Ramos (cell line): ENCODE data around the gene STRN3.
"Not testable (repeated sequence)": the region's sequence is repeated elsewhere in the genome, so short reads cannot be mapped to it uniquely, and the experiment has no call there.

Experiments used
- in situ Hi-C: fragments of 300-500 bp; cut with MboI; formaldehyde crosslinking; loops from one replicate; pipeline ENCODE4 v1.14.3; 2022; ENCODE audit warnings: low sequenced_read_pairs; ENCODE audit not compliant: unreplicated experiment

STRN3 gene

DNA sequence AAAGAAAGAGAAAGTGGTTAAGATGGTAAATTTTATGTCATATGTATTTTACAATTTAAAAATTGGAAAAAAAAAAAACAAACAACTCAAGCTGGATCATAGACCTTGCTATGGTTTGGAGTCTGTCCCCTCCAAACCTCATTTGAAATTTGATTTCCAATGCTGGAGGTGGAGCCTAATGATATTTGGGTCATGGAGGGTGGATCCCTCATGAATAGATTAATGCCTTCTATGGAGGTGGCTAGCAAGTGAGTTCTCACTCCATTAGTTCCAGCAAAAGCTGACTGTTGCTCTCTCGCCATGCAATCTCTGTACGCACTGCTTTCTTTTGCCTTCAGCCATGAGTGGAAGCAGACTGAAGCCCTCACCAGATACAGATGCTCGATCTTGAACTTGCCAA is 22.9 kb downstream of the STRN3 start:
- in situ Hi-C loops: no loop called here

DNA sequence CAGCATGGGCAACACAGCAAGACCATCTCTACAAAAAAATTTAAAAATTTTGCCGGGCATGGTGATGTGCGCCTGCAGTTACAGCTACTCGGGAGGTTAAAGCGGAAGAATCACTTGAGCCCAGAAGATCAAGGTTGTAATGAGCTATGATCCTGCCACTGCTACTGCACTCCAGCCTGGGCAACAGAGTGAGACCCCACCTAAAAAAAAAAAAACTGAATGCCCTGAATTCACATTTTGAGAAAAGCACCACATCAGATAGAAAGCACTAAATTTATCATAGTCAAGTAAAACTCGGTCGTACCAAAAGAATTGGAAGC is 24.9 kb downstream of the STRN3 start:
- in situ Hi-C loops: no loop called here

DNA sequence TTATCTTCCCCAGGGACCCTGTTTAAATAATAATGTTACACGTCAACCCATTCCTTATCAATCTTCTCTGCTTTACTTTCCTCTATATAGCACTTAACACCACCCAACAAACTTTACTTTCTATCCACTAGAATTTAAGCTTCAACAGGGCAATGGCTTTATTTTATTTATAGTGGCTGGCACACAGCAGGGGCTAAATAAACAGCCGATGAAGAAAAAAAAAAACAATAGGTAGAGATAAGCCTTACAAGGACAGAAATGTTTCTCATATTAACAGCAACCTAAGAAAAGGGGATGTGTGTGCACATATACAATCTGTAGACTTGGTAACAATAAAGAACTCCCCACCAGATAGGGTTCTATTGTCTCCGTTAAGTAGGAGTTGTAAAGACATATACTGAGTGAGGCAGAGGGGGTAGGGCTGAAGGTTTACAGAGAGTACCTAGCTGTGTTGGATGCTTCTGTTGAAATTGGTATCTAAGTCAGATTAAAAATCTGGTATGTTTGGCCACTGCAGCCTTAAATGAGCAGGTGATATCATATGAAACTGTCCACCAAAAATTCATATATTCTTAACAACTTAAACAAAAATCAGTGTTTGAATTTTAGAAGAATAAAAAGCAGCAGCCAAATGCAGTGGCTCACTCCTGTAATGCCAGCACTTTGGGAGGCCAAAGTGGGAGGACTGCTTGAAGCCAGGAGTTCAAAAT is 25.4 kb downstream of the STRN3 start:
- in situ Hi-C loops: no loop called here

DNA sequence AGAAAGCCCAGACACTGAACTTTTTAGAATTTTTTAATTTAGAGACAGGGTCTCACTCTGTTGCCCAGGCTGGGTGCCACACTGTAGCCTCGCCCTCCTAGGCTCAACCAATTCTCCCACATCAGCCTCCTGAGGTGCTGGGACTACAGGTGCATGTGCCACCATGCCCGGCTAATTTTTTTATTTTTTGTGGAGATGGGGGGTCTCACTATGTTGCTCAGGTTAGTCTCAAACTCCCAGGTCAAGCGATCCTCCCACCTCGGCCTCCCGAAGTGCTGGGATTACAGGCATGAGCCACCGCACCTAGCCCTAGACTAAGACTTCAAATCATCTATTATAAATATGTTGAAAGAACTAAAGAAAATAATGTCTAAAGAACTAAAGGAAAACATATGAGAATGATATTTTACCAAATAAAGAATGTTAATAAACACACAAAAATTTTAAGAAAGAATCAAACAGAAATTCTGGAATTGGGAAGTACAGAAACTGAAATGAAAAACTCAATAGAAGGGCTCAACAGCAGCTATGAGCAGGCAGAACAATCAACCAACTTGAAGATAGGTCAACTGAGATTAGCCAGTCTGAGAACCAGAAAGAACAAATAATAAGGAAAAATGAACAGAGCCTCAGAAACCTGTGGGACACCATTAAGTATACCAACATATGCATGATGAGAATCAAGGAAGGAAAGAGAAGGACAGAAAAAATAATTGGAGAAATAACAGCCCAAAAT is 27.0 kb downstream of the STRN3 start:
- in situ Hi-C loops: no loop called here

GRCh38 chr14:30998100-30998706 is 28.0 kb downstream of the STRN3 start:
- in situ Hi-C loops: no loop called here

DNA sequence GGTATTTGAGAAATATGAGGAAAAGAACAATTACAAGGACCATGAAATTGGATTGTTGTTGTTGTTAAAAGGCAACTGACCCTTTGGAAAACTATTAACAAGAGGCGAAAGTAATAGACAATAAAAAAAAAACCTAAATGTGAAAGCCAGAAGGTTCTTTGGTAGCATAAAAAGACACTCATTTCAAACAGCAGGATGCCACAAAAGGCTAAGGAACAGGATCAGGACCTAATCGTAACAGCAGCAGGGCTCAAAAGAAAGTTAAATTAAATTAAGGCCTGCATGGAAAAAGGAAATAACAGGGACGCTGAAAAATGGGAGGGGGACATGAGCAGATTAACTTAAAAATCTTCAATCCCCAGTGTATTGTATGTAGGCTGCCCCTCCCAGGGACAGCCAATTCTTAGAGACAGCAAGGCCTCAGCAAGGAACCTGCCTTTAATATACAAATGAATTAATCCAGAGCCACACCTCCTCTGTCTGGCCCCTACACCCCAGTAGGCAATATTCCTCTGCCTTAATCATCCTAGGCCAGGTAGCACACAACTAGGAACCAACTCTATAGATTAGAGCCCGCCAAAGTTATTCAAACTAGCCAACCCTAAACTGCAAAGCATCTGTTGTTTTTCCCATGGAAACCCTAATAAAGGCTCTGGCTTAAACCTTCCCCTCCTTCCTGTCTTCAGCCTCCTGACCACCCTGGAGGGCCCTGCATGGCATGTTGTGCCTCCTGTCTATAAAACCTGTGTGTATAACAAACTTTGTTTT is 29.1 kb downstream of the STRN3 start:
- in situ Hi-C loops: no loop called here

DNA sequence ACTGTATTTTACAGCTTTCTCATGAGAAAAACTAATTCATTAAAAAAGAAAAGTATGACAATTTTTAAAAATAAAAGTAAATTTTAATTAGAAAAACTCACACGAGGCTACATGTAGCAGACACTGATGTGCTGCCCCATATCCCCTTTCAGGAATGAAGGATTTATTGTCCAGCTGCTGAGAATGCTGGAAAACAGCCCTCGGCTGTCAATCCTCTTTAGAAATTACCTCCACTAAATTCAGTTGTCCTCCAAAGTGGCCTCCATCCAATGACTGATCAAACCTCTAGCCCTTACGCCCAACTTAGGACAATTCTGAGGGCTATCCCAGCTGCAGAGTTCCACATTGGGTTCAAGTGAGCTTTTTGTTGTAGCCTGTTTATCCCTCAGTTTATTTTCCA is 30.5 kb downstream of the STRN3 start:
- in situ Hi-C loops: no loop called here

DNA sequence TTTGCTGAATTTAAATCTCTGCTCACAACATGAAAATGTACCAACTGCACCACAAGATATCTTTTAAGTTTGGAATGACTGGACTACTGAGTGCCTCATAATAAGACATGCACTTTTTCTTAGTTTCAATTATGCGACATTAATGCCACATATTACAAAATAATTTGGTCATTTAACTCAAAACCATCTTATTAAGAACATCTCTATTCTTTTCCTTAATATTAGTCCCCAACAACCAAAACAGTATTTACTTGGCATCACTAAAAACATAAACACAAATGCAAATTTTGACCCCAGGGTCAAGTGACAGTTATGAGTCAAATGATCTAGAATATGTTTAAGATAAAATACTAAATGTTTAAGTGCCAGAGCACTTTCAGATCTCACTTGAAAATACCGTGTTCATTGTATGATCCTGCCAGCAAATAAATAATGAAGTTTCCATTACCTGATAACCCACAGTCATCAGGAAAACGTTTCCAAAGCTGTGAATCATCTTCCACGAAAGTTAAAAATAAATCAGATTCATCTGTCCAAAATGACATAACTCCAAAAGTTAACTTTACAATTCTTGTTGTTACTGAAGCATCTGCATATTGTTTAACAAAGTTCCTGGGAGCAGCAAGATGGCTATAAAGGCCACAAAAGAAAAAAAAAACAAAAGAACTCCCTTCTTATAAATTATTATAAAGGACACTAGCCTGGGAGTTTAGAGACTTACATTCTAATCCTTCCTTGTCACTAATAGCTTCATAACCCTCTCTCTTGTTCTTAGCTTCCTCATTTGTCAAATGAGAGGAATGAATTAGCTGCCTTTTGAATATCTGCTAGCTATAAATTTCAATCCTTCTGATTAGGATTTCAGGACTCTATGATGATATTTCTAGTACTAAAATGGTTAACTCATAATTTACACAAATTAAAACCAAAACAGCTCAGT is 31.2 kb downstream of the STRN3 start:
- in situ Hi-C loops: no loop called here

DNA sequence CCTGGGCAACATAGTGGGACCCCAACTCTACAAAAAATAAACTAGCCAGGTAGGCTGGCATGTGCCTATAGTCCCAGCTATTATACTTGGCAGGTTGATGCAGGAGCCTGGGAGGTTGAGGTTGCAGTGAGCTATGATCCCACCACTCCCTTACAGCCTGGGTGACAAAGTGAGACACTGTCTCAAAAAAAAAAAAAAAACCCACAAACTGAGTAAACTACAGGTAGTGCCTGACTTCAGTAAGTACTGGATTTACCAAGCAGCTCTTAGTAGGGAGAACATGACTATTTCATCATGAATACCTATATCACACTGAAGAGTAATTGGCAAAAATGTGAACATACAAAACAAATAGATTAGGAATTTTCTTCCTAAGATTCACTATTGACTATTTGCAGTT is 33.1 kb downstream of the STRN3 start:
- in situ Hi-C loops: no loop called here

GRCh38 chr14:30991408-30991807 is 34.8 kb downstream of the STRN3 start:
- in situ Hi-C loops: no loop called here

DNA sequence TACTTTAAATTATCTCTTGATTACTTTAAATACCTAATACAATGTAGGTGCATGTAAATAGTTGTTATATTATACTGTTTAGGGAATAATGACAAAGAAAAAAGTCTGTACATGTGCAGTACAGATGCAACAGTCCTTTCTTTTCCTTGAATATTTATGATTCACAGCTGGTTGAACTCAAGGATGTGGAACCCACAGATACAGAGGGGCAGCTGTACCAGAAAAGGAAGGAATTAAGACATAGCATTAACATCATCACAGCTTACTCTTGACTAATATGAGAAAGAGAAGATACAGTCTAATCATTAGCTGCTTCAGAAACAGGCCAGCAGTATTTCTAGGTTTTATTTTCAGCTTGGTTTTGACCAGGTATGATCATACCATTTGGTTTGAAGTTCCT is 35.4 kb downstream of the STRN3 start:
- in situ Hi-C loops: no loop called here

DNA sequence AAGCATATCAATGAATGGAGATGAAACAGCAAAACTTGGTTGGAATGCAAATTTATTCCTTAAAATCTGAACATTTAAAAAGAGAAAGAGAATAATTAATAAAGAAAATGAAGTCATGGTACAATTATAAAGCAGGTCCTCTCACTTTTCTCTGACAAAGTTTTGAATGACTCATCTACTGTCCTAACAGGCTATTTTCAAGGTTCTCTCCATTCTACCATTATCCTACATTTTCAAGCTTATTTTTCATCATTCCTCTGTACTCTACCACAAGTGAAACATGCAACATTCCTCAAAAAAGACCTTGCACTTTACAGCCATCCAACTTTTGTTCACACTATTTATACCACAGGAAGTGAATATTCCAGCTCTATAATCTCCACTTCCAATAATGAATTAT is 37.7 kb downstream of the STRN3 start:
- in situ Hi-C loops: no loop called here

DNA sequence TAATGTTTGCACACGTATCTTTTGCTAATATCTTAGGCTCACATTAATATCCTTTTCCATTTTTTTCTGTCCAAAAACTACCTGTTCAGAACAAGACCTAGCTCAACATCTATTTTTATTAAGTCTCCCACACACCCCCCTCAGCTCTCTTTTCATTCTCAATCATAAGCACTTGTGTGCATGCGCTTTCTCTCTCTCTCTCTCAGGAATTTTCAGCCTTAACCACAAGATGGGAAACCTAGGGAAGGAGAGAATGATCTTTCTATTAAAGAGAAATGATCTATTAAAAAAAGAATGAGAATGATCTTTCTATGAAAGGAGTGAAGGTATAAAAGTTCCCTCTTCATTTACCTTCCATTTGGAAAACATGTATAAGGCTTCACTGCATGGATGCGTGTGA is 40.4 kb downstream of the STRN3 start:
- in situ Hi-C loops: no loop called here

- in situ Hi-C loops: no loop called here
These were observed 42.3 kb downstream of the STRN3 start for GRCh38 chr14:30983858-30984257.

DNA sequence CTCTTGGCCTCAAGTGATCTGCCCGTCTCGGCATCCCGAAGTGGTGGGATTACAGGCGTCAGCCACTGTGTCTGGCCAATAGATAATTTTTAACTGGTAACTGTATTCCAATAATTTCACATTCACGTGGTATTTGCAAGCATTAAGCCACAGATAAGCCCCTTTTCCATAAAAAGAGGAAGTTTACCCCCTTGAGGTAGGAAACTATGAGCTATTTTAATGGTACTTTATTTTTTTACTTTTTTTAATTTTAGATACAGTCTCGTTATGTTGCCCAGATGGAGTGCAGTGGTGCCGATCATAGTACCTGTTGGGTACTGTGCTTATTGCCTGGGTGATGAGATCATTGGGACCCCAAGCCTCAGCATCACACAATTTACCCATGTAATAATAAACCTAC is 43.6 kb downstream of the STRN3 start:
- in situ Hi-C loops: no loop called here

DNA sequence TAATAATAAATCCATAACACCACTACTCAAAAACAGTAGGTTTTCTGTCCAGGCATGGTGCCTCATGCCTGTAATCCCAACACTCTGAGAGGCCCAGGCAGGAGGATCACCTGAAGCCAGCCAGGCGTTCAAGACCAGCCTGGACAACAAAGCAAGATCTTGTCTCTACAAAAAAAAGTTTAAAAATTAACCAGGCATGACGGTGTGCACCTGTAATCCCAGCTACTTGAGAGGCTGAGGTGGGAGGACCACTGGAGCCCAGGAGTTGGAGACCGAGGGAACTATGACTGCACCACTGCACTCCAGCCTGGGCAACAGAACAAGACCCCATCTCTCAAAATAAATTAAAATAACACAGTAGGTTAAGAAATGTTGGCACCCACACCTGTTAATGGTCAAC is 45.2 kb downstream of the STRN3 start:
- in situ Hi-C loops: no loop called here

DNA sequence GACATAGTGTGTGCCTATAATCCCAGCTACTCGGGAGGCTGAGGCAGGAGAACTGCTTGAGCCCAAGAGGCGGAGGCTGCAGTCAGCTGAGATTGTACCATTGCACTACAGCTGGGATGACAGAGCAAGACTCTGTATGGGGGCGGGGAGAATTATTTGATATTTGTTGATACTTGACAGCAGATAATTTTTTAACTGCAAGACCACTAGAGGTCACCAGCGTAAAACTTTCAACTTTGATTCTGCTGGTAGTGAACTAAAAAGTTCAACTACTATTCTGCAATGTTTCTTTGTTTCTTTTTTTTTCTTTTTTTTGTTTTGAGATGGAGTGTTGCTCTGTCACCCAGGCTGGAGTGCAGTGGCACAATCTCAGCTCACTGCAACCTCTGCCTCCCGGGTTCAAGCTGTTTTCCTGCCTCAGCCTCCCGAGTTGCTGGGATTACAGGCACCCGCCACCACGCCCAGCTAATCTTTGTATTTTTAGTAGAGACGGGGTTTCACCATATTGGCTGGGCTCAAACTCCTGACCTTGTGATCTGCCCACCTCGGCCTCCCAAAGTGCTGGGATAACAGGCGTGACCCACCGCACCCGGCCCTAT is 46.0 kb downstream of the STRN3 start:
- in situ Hi-C loops: not testable (repeated sequence)

- in situ Hi-C loops: loop anchor here (10.0 kb wide), 1 partner anchor 107 kb away; no protein-coding TSS in a partner anchor
These were observed 48.4 kb downstream of the STRN3 start for GRCh38 chr14:30977752-30978151.

- in situ Hi-C loops: loop anchor here (10.0 kb wide), 1 partner anchor 110 kb away; no protein-coding TSS in a partner anchor
These were observed 51.6 kb downstream of the STRN3 start for GRCh38 chr14:30974628-30975027.
